GM21360 (cell line): Measurements from ENCODE around the gene SPAG7.
A peak's percentile ranks its signal among the peaks of the same experiment; 100 is the strongest.

ENCODE experiments used
- ATAC-seq: cut with Tn5 transposase; IDR thresholded peaks from one replicate; pipeline ENCODE4 v1.9.1; 2021; ENCODE audit warnings: mild to moderate bottlenecking, moderate library complexity; ENCODE audit not compliant: unreplicated experiment

The SPAG7 gene

GRCh38 chr17:4967539-4968485 is at the start of gene SPAG7:
Gene SPAG7, minus strand, starts transcription at chr17:4967817. Its CDS starts 13 bp downstream, at chr17:4967804.
- peak; percentile 53 for ATAC-seq

GRCh38 chr17:5014357-5014756 is 46.7 kb upstream of the SPAG7 start:
- no peak for ATAC-seq

GRCh38 chr17:5011928-5012327 is 44.3 kb upstream of the SPAG7 start:
- ATAC-seq, result no peak

DNA sequence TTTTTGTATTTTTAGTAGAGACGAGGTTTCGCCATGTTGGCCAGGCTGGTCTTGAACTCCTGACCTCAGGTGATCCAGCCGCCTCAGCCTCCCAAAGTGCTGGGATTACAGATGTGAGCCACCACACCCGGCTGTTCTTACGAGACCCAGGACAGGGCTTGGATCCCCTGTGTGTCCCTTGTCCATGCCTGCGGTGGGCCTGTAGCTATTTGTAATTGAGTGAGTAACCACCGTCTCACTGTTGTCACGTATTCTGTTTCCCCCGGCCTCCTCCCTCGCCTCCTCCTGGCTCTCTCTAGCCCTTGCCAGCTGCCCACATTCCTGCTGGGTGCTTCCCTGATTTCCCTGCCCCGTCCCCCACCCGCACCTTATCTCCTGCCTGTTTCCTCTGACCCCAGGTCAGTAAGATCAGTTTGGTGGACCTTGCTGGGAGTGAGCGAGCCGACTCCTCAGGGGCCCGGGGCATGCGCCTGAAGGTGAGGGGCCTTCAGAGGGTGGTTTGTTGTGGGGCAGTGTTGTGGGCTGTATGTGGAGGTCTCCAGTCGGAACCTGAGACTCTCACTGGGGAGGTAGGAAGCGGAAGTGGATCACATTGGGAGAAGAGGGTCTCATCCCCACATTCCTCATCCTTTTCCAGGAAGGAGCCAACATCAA is 35.7 kb upstream of the SPAG7 start:
- ATAC-seq, result no peak

DNA sequence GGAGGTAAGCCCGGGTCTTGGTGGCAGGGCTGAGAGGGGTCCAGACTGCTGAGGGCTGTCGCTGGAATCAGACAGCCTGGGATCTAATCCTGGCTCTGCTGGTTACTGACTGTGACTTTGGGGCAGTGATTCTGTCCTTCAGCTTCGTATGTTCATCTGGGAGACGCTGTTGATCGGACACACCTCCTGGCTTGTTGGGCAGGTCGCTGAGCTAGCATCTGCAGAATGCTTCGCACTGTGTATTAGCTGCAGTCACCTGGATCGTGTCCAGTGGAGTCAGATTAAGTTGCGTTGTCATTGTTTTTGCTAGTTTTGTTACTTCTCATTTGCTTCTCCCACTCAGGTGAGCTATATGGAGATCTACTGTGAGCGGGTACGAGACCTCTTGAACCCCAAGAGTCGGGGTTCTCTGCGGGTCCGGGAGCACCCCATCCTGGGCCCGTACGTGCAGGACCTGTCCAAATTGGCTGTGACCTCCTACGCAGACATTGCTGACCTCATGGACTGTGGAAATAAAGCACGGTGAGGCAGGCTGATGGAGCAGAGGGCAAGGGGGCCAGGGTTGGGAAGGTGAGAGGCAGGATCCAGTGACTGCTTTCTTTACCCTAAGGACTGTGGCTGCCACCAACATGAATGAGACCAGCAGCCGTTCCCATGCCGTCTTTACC is 34.6 kb upstream of the SPAG7 start:
- no peak for ATAC-seq

- no peak for ATAC-seq
Measured at GRCh38 chr17:5000237-5000639, 32.6 kb upstream of the SPAG7 start.

DNA sequence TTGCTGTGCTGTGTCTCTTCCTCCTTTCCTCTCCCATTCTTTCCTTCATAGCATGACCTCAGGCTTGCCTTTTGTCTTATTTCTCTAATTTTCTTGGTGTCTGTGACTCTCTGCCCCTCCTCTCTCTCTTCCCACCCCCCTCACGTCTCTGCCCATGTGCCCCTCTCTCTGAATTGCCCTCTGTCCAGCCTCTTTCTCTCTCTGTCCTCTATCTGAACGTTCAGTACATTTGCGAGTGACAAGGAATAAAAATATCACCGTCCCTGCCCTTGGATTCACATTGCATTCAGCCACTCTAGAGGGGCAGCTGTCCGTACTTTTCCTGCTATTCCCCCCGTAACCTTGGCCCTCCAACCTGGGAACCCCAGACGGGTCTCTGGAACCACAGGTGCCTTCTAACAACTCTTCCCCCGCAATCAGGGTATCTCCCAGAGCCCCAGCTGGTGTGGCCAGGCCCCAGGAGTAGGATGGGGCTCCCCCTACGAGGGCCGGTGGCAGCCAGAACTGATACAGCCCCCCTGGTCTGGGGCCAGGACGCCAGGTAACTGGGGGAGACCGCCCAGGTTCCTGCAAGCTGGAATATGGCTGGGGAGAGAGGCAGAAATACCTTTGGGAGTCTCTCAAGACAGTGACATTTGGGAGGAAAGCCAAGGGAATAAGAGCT is 31.9 kb upstream of the SPAG7 start:
- no peak for ATAC-seq

GRCh38 chr17:4998732-4999429 is 31.3 kb upstream of the SPAG7 start:
- no peak for ATAC-seq

GRCh38 chr17:4998027-4998731 is 30.6 kb upstream of the SPAG7 start:
- ATAC-seq, result peak; percentile 11

- peak; percentile 68 for ATAC-seq
Measured at GRCh38 chr17:4997302-4998026, 29.8 kb upstream of the SPAG7 start, which contains the start of the genes INCA1 and KIF1C. Gene INCA1, minus strand, starts transcription at chr17:4997522. Its CDS starts 3,085 bp downstream, at chr17:4994437. Gene KIF1C, plus strand, starts transcription at chr17:4997950. Its CDS starts 2,297 bp downstream, at chr17:5000247.

DNA sequence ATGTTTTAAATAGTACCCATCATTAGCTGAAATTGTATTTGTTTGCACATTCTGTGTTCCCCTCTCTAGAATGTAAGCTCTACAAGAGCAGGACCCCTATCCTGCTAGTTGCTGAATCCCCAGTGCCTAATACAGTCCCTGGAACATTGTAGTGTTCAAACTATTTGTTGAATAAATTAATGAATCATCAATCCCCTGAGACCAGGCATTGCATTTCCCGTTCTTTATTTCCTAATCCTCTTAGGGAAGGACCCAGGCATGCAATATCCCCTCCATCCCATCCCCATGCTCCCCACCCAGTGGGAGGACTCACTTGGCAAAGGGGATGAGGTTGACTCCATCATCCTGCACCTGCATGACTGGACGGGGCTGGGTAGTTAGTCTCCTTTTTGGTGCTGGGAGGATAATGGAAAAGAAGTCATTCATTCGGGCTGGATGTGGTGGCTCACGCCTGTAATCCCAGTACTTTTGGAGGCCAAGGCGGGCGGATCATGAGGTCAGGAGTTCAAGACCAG is 26.5 kb upstream of the SPAG7 start:
- no peak for ATAC-seq

DNA sequence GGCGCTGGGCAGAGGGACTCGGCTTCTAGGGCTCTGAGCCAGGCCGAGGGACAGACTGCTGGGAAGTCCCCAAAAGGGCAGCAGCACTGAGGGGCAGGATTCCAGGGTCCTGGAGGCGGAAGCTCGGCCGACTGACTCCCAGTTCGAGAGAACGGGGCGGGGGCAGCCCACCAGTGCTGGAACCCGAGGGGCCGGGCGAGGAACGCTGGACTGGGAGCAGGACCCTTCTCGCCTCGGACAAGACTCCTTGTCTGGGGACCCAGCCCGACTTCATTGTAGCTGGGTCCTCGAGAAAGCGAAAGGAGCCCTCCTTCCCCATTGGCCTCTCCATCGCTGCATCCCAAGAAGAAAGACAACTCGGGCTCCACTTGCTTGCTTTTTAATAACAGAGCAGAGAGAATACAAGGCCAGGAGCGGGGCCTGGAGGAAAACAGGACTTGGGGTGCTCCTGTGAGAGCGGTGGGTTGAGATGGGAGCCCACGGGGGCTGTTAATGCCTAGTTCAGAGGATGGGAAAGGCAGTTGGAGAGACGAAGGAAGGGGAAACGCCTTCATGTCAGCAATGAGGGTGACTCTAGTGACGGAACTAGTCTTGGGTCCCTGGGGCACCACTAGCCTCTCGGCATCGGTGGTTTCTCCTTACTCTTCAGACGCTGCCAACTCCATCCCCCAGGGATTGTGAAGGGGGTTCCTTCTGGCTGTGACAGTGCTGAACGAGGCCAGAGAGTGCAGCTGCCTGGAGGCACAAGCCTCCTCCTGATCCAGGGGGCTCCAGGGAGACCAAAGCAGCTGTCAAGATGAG is 20.4 kb upstream of the SPAG7 start:
- peak; percentile 7 for ATAC-seq

DNA sequence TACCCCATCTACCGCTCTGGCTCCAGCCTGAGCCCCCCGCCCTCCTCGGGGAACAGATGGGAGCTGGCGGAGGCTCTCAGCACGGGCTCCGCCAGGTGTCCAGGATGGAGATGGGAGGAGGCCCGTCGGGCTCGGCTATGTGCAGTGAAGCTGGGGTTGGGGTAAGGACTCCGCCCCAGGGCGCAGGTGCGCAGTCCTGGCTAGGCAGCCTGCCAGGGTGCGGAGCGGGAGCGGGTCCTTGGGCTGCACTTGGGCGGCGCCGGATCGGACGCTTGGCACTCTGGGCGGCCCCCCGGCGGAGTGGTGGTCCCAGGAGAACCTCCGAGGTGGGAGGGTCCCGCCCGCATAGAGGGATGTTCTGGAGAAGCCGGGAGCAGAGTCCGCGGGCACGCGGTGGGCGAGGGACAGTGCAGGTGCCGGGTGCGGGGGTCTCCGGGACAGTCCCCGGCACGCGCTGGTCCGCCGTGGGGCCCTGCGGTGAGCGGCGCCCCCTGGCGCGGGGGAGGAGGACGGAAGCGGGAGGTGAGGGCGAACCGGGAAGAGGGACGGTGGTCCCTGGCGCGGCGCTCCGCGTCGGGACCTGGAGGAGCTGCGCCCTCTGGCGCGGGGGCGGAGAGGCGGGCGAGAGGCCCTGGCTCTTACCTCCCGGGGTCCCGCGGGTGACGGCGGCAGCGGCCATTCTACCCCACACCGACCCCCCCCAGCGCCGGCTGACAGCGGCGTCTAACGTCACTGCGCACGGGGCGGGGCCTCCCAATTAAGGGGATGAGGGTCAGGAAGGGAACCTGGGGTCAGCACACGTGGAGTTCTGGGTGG is 19.5 kb upstream of the SPAG7 start, which contains the start of gene CAMTA2:
TSS of gene CAMTA2 (minus strand) at position 725 of the 816 bp plus-strand sequence. CDS start 1,453 bp downstream, outside the sequence.
- ATAC-seq, result peak; percentile 45

GRCh38 chr17:4986403-4986802 is 18.8 kb upstream of the SPAG7 start:
- no peak for ATAC-seq

GRCh38 chr17:4982305-4982704 is 14.7 kb upstream of the SPAG7 start:
- ATAC-seq, result no peak

DNA sequence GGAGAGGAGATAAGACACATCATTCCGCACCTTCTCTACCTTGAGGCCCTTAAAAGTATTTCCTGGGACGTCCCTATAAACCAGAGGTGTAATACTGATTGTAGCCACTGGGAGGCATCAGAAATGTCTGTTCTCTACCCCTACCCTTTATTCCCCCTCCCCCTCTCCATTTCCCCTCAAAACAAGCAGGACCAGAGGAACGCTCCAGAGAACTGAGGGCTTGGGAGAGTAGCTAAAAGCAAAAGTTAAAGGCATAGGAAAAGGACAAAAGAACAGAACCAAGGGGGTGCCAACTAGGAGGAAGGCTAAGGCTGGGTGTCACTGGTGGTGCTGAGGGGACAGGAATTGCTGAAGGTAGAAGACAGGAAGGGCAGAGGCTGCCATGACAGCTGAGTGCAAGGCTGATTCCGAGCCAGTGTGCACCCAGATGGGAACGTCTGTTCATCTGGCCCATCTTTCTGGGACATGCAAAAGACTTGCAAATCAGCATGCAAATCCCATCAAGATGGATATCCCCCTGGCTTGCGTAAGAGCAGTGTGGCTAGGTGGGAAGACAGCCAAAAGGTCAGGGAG is 13.1 kb upstream of the SPAG7 start:
- no peak for ATAC-seq
